NT2/D1 (cell line): Measurements from ENCODE around the gene NCL.

Experiments used
- SUZ12 ChIP-seq: IDR thresholded peaks from 2 replicates; pipeline ENCODE4 v1.6.1; 2011; ENCODE audit not compliant: insufficient read length, insufficient read depth; ENCODE audit errors: extremely low read depth
- YY1 ChIP-seq: IDR thresholded peaks from 2 replicates; pipeline ENCODE4 v1.6.1; 2011; ENCODE audit not compliant: insufficient read length, insufficient read depth

GRCh38 chr2:231450548-231450989, 13.7 kb downstream of the NCL start:
- no peak for TF ChIP-seq SUZ12
- no peak for TF ChIP-seq YY1
